Body of pancreas (tissue), 4 donors: ENCODE results near the gene PLPP4.

Experiments used
- CTCF ChIP-seq, 7 experiments: fragments of 450-650 bp in 4 of 7; fragments of 200-600 bp in 3 of 7; sonication (generic) in 3 of 7; IDR thresholded peaks; one replicate each; pipeline ENCODE4 v1.5.1; 2016 to 2019; ENCODE audit warnings: antibody characterized with exemption in 7 of 7
- POLR2A ChIP-seq, 3 donors: fragments of 450-650 bp; IDR thresholded peaks; one replicate each; pipeline ENCODE4 v1.6.1; 2016; ENCODE audit warnings: antibody characterized with exemption in 3 of 3, mild to moderate bottlenecking in 2 of 3

- TF ChIP-seq CTCF (IDR thresholded peaks at IDR 0.05), result no peak
- no peak for TF ChIP-seq POLR2A (IDR thresholded peaks at IDR 0.05)
Measured at GRCh38 chr10:120505056-120505455, 48.0 kb downstream of the PLPP4 start.
